GM12878 (cell line): ENCODE results near the gene EFNA3. TPM values are rescaled to one million over a fixed set of nuclear protein-coding genes. Genes with fewer than 3 reads are reported as not detected.

ENCODE experiments used
- ATAC-seq: fragments of 200-7000 bp; cut with Tn5 transposase; 3 replicates; pipeline ENCODE4 v1.9.1; 2020; ENCODE audit warnings: mild to moderate bottlenecking, moderate library complexity
- BruUV-seq: library from RNA; stranded (reverse); fragments of 400-500 nt; replicated peaks from 2 replicates; lab custom pipeline; 2021; lab: Mats Ljungman, UMichigan
- CTCF ChIA-PET: fragments of 300-600 bp; sonication (Branson Sonifier 250); formaldehyde crosslinking; extraction: SDS; loops from one replicate; lab custom pipeline; 2021; ENCODE audit warnings: inconsistent platforms; lab: Yijun Ruan, JAX
- POLR2A ChIA-PET: fragments of 350-600 bp; formaldehyde crosslinking; extraction: SDS; loops from one replicate; lab custom pipeline; 2021; ENCODE audit warnings: inconsistent platforms; lab: Charles Lee
- RAD21 ChIA-PET: fragments of 300-600 bp; sonication (Branson Sonifier 250); formaldehyde crosslinking; loops from one replicate; lab custom pipeline; 2023; ENCODE audit warnings: antibody characterized with exemption; ENCODE audit not compliant: unreplicated experiment; lab: Charles Lee
- SMC1A ChIA-PET: fragments of 300-600 bp; sonication (Branson Sonifier 250); formaldehyde crosslinking; loops from one replicate; lab custom pipeline; 2023; ENCODE audit not compliant: unreplicated experiment, uncharacterized antibody; lab: Charles Lee
- DNase-seq: peaks from one replicate; pipeline ENCODE4 v3.0.0-alpha.2; 2011; ENCODE audit warnings: low read depth, low spot score
- FAIRE-seq: peaks from 3 replicates; lab custom pipeline; 2011; peaks lifted over from hg19 to GRCh38; lab: Jason Lieb, UNC
- H2AFZ ChIP-seq: 2 replicates; pipeline ENCODE4 v1.6.0; 2011; ENCODE audit warnings: low read depth, low read length, control low read depth; ENCODE audit not compliant: control insufficient read depth
- H3K27ac ChIP-seq: 2 replicates; pipeline ENCODE4 v1.5.1; 2011; ENCODE audit warnings: control low read depth; ENCODE audit not compliant: control insufficient read depth, insufficient read depth
- H3K27me3 ChIP-seq, 2 experiments: replicated peaks in 1 of 2; 2 replicates each; pipeline versions ENCODE4 v1.6.0 to v1.6.1; 2011; ENCODE audit warnings: low read length in 1 of 2; ENCODE audit not compliant: control insufficient read depth in 2 of 2, insufficient read depth in 2 of 2
- H3K36me3 ChIP-seq, 2 experiments: 2 replicates each; pipeline ENCODE4 v1.5.1; 2011; ENCODE audit warnings: low read length in 1 of 2; ENCODE audit not compliant: control insufficient read depth in 2 of 2, insufficient read depth in 2 of 2
- H3K4me1 ChIP-seq: 2 replicates; pipeline ENCODE4 v1.6.1; 2011; ENCODE audit warnings: mild to moderate bottlenecking, low read length, moderate library complexity, mixed read lengths; ENCODE audit not compliant: control insufficient read depth, insufficient read depth
- H3K4me2 ChIP-seq: 2 replicates; pipeline ENCODE4 v1.6.0; 2011; ENCODE audit warnings: control low read depth; ENCODE audit not compliant: control insufficient read depth, insufficient read depth
- H3K4me3 ChIP-seq: fragments of 200-600 bp; sonication (generic); 2 replicates; pipeline ENCODE4 v1.5.1; 2016
- H3K79me2 ChIP-seq: 2 replicates; pipeline ENCODE4 v1.6.0; 2011; ENCODE audit warnings: low read length; ENCODE audit not compliant: control insufficient read depth, insufficient read depth
- H3K9ac ChIP-seq: 2 replicates; pipeline ENCODE4 v1.8.0; 2011; ENCODE audit warnings: low read length, control low read depth, mixed read lengths; ENCODE audit not compliant: control insufficient read depth, insufficient read depth
- H3K9me3 ChIP-seq: replicated peaks from 3 replicates; pipeline ENCODE4 v1.5.1; 2011; ENCODE audit warnings: mild to moderate bottlenecking, low read length; ENCODE audit not compliant: control insufficient read depth, insufficient read depth
- H4K20me1 ChIP-seq: 2 replicates; pipeline ENCODE4 v1.6.0; 2011; ENCODE audit not compliant: control insufficient read depth, insufficient read depth
- ASH2L ChIP-seq: fragments of 300-600, 200-600 bp; sonication (generic); IDR thresholded peaks from 2 replicates; pipeline ENCODE4 v1.6.1; 2017; ENCODE audit warnings: low read depth, mild to moderate bottlenecking, borderline replicate concordance
- BACH1 ChIP-seq: fragments of 450-650 bp; IDR thresholded peaks from 2 replicates; pipeline ENCODE4 v1.6.1; 2017; ENCODE audit warnings: mild to moderate bottlenecking, borderline replicate concordance
- CBX5 ChIP-seq: sonication (generic); IDR thresholded peaks from 2 replicates; pipeline ENCODE4 v1.6.1; 2016; ENCODE audit warnings: low read depth, moderate library complexity, mild to moderate bottlenecking, inconsistent platforms
- E2F4 ChIP-seq: IDR thresholded peaks from 2 replicates; pipeline ENCODE4 v1.6.1; 2012; ENCODE audit warnings: low read depth, low read length, improper control_type of control experiment
- ELK1 ChIP-seq: IDR thresholded peaks from 2 replicates; pipeline ENCODE4 v1.6.1; 2012; ENCODE audit warnings: low read depth, low read length, improper control_type of control experiment
- EZH2 ChIP-seq: IDR thresholded peaks from 2 replicates; pipeline ENCODE4 v1.6.1; 2012; ENCODE audit warnings: low read depth, mild to moderate bottlenecking, control low read depth, inconsistent platforms, low read length, borderline replicate concordance; ENCODE audit not compliant: control insufficient read depth
- PAX8 ChIP-seq: fragments of 450-650 bp; IDR thresholded peaks from 2 replicates; pipeline ENCODE4 v1.6.1; 2017; ENCODE audit warnings: mild to moderate bottlenecking, moderate library complexity
- PKNOX1 ChIP-seq: fragments of 450-650 bp; IDR thresholded peaks from 2 replicates; pipeline ENCODE4 v1.6.1; 2016; ENCODE audit warnings: mild to moderate bottlenecking
- SP1 ChIP-seq: IDR thresholded peaks from one replicate; pipeline ENCODE4 v1.6.1; 2011; ENCODE audit warnings: low read depth, low read length
- STAT1 ChIP-seq: fragments of 450-650 bp; conservative IDR thresholded peaks from 2 replicates; pipeline ENCODE4 v1.6.1; 2014; ENCODE audit warnings: antibody characterized with exemption, mild to moderate bottlenecking
- WRNIP1 ChIP-seq: IDR thresholded peaks from 2 replicates; pipeline ENCODE4 v1.6.1; 2011; ENCODE audit warnings: low read depth, low read length, improper control_type of control experiment, borderline replicate concordance
- ZNF274 ChIP-seq: IDR thresholded peaks from one replicate; pipeline ENCODE4 v1.8.0; 2011; ENCODE audit not compliant: insufficient read length, insufficient read depth
- WGBS: methylation state at CpG from one replicate; pipeline ENCODE4 v1.1.6; 2016; ENCODE audit warnings: low lambda C conversion rate; ENCODE audit not compliant: insufficient replicate concordance, insufficient coverage; ENCODE audit errors: missing lambda C conversion rate; 5-methylcytosine and 5-hydroxymethylcytosine counted together
- in situ Hi-C: fragments of 300-500 bp; cut with MboI; formaldehyde crosslinking; loops from 9 replicates; pipeline ENCODE4 v1.14.3; 2018; ENCODE audit warnings: mixed read lengths
- intact Hi-C: fragments of 100-400 bp; cut with micrococcal nuclease; formaldehyde crosslinking; loops from one replicate; pipeline ENCODE4 v1.14.2; 2022; ENCODE audit not compliant: unreplicated experiment
- polyA plus RNA-seq, 11 experiments: library from polyadenylated mRNA; depleted of rRNA in 4 of 11; unstranded in 6 of 11; stranded (reverse) in 5 of 11; fragments of >200 nt; fragmentation: Nextera tagmentation in 4 of 11; fragmentation: Illumina TruSeq in 1 of 11; extraction: Ambion mirVana in 4 of 11; extraction: Trizol in 1 of 11; gene quantifications; 1 replicate in 1 of 11; 2 replicates in 10 of 11; pipeline versions ENCODE4 v1.2.1 to v1.2.3, GENCODE V29; 2011 to 2016; ENCODE audit warnings: inconsistent platforms in 2 of 11, missing spikeins in 2 of 11, low read depth in 1 of 11
- total RNA-seq, 4 experiments: library from RNA; depleted of rRNA in 3 of 4; stranded (reverse); fragments of >200 nt in 3 of 4; fragmentation: Illumina TruSeq in 1 of 4; extraction: Trizol in 1 of 4; gene quantifications; 2 replicates each; pipeline versions ENCODE4 v1.2.1 to v1.2.3, GENCODE V29; 2013 to 2021

Gene EFNA3
- total and polyA plus RNA-seq, 10 of the 15 experiments (the other 5 are each of a cell fraction or from before 2014, with no cell fraction given) = 0.08 to 5.4 (median 1.1) TPM

- ATAC-seq = no peak
- in situ Hi-C loops = no loop called here
- intact Hi-C loops = no loop called here
- Histone ChIP-seq H3K27me3 (peaks cover 14 to 24% of the 10 kb centered on the region in 2 experiments), H3K4me3 (no peak overlapping the region), H3K79me2 (no peaks in the 10 kb centered on the region), H3K4me1 (peaks cover 14% of the 10 kb centered on the region), H3K4me2 (no peak overlapping the region), H3K36me3 (no peaks in the 10 kb centered on the region), H3K9ac (no peak overlapping the region), H4K20me1 (no peaks in the 10 kb centered on the region), H3K27ac (no peak overlapping the region)
- BruUV-seq = no TSS peak
- ChIA-PET SMC1A (no interaction called here), POLR2A (interaction anchor here (0.7 to 1.5 kb wide), 2 partner anchors 9 to 78 kb away, joined by 3 to 4 read pairs; no protein-coding TSS in a partner anchor), RAD21 (interaction anchor here (0.9 to 1.1 kb wide), 3 partner anchors 40 to 44 kb away, joined by 3 to 5 read pairs (median 4); partner anchors contain the start of gene KRTCAP2)
- FAIRE-seq = no peak
- no peak for DNase-seq
- 37% methylated on average over 14 of the region's 14 CpGs for WGBS
- no peak for TF ChIP-seq STAT1
- TF ChIP-seq SP1 = no peak
- no peak for TF ChIP-seq E2F4
- no peak for TF ChIP-seq EZH2
- no peak for TF ChIP-seq PAX8
- no peak for TF ChIP-seq ASH2L
- TF ChIP-seq PKNOX1 = no peak
- TF ChIP-seq ELK1 = no peak
- no peak for TF ChIP-seq WRNIP1
- no peak for TF ChIP-seq CBX5
- TF ChIP-seq BACH1 = no peak
- no peak for TF ChIP-seq ZNF274
- TF ChIP-seq, all 136 proteins: peak for 0
- Histone ChIP-seq H2AFZ (no peak overlapping the region), H3K9me3 (no peaks in the 10 kb centered on the region)
- CTCF ChIA-PET = interaction anchor here (0.6 to 1.2 kb wide), 6 partner anchors 8 to 123 kb away, joined by 3 to 4 read pairs (median 3); partner anchors contain the start of gene KRTCAP2
These were observed 50.3 kb downstream of the EFNA3 start for GRCh38 chr1:155128755-155129473.
